ENCODE results near the gene TTC39B.
"Not testable (repeated sequence)": the region's sequence is repeated elsewhere in the genome, so short reads cannot be mapped to it uniquely, and the experiment has no call there.

Gene TTC39B

GRCh38 chr9:15306757-15307522, at the start of gene TTC39B:
TTC39B (minus strand) TSS chr9:15307216; CDS start chr9:15307125, 91 bp downstream.
- peak; percentile 50 for DNase-seq (ENCODE audit: low read depth, low spot score)

GRCh38 chr9:15355669-15356068, 48.7 kb upstream of the TTC39B start:
- DNase-seq (ENCODE audit: low read depth, low spot score), result no peak

- no peak for DNase-seq (ENCODE audit: low read depth, low spot score)
Observed at GRCh38 chr9:15354713-15355112, 47.7 kb upstream of the TTC39B start.

- DNase-seq (ENCODE audit: low read depth, low spot score), result no peak
Observed at GRCh38 chr9:15353892-15354291, 46.9 kb upstream of the TTC39B start.

- DNase-seq (ENCODE audit: low read depth, low spot score), result no peak
Observed at GRCh38 chr9:15352306-15352705, 45.3 kb upstream of the TTC39B start.

GRCh38 chr9:15349892-15350761, 43.1 kb upstream of the TTC39B start:
- DNase-seq (ENCODE audit: low read depth, low spot score), result no peak

GRCh38 chr9:15346837-15347236, 39.8 kb upstream of the TTC39B start:
- no peak for DNase-seq (ENCODE audit: low read depth, low spot score)

GRCh38 chr9:15344191-15344590, 37.2 kb upstream of the TTC39B start:
- no peak for DNase-seq (ENCODE audit: low read depth, low spot score)

- no peak for DNase-seq (ENCODE audit: low read depth, low spot score)
Observed at GRCh38 chr9:15333376-15333881, 26.4 kb upstream of the TTC39B start.

- no peak for DNase-seq (ENCODE audit: low read depth, low spot score)
Observed at GRCh38 chr9:15332939-15333338, 25.9 kb upstream of the TTC39B start.

- no peak for DNase-seq (ENCODE audit: low read depth, low spot score)
Observed at GRCh38 chr9:15329539-15330109, 22.6 kb upstream of the TTC39B start.

GRCh38 chr9:15328946-15329345, 21.9 kb upstream of the TTC39B start:
- no peak for DNase-seq (ENCODE audit: low read depth, low spot score)

- DNase-seq (ENCODE audit: low read depth, low spot score), result not testable (repeated sequence)
Observed at GRCh38 chr9:15322695-15323094, 15.7 kb upstream of the TTC39B start.

- DNase-seq (ENCODE audit: low read depth, low spot score), result not testable (repeated sequence)
Observed at GRCh38 chr9:15319661-15320060, 12.6 kb upstream of the TTC39B start.

- no peak for DNase-seq (ENCODE audit: low read depth, low spot score)
Observed at GRCh38 chr9:15317836-15318235, 10.8 kb upstream of the TTC39B start.

GRCh38 chr9:15311607-15312006, 4.6 kb upstream of the TTC39B start:
- DNase-seq (ENCODE audit: low read depth, low spot score), result no peak

- DNase-seq (ENCODE audit: low read depth, low spot score), result no peak
Observed at GRCh38 chr9:15310107-15310850, 3.3 kb upstream of the TTC39B start.

GRCh38 chr9:15308511-15308910, 1.5 kb upstream of the TTC39B start:
- DNase-seq (ENCODE audit: low read depth, low spot score), result no peak

GRCh38 chr9:15307523-15307841, 466 bp upstream of the TTC39B start:
- no peak for DNase-seq (ENCODE audit: low read depth, low spot score)

- no peak for DNase-seq (ENCODE audit: low read depth, low spot score)
Observed at GRCh38 chr9:15306068-15306756, 804 bp downstream of the TTC39B start.

GRCh38 chr9:15305470-15305869, 1.5 kb downstream of the TTC39B start:
- DNase-seq (ENCODE audit: low read depth, low spot score), result no peak
